HG03060 (cell line): ENCODE measurements around the gene POC1B.
"Not testable (repeated sequence)": the region's sequence is repeated elsewhere in the genome, so short reads cannot be mapped to it uniquely, and the experiment has no call there.

Experiments used
- ATAC-seq: cut with Tn5 transposase; IDR thresholded peaks from one replicate; pipeline ENCODE4 v1.9.1; 2021; ENCODE audit warnings: low read depth, moderate number of reproducible peaks; ENCODE audit not compliant: unreplicated experiment

POC1B gene

GRCh38 chr12:89468648-89469326, 57.1 kb downstream of the POC1B start:
- ATAC-seq: peak; percentile 62

DNA sequence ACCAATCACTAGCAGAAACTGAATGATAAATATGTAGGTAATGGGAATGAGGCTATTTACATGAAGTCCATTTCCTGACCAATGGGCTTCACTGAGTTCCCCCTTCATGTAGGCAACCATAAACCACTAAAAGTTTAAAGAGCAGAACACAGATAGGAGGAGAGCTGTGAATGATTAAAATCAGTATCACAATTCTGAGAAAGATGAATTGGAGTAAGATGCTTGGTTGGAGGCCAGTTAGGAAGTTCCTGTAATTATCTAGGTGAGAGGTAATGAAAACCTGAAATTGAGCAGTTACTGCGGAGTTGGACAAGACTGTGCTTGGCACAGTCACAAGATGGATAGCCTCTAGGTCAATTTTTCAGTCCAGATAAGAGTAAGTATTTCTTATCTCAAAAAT, 57.8 kb downstream of the POC1B start:
- ATAC-seq: no peak

DNA sequence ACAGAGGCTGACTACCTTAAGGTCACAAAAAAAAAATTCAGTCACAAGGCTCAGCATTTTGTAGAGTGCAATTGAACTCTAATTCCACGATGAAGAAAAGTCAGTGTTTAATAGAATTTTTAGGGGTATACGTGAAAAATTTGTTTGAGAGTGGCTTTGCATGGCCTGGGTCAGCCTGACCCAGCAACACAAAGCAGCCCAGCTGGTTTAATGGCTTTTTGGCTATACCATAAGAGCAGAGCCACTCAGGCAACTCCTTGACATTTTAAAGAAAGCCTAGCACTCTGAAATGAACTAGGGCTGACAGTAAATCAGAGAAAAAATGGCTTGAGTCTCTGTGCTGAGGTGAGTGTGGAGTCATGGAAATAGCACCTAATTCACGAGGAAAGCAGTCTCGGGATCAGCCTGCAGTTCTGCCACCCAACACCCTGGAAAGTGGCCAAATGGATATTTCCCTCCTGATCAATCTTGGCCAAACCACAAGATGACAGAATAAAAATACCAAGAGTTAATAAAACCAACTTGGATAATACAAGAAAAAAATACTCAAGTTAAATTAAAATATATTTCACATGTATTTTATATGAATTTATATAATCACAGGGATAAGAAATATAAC, 60.8 kb downstream of the POC1B start:
- no peak for ATAC-seq

GRCh38 chr12:89461649-89462612, 63.9 kb downstream of the POC1B start:
- peak; percentile 72 for ATAC-seq

- ATAC-seq: no peak
These were observed 64.7 kb downstream of the POC1B start for GRCh38 chr12:89461190-89461589.

- not testable (repeated sequence) for ATAC-seq
These were observed 66.6 kb downstream of the POC1B start for GRCh38 chr12:89459279-89459678.

- no peak for ATAC-seq
These were observed 69.3 kb downstream of the POC1B start for GRCh38 chr12:89456565-89456964.

DNA sequence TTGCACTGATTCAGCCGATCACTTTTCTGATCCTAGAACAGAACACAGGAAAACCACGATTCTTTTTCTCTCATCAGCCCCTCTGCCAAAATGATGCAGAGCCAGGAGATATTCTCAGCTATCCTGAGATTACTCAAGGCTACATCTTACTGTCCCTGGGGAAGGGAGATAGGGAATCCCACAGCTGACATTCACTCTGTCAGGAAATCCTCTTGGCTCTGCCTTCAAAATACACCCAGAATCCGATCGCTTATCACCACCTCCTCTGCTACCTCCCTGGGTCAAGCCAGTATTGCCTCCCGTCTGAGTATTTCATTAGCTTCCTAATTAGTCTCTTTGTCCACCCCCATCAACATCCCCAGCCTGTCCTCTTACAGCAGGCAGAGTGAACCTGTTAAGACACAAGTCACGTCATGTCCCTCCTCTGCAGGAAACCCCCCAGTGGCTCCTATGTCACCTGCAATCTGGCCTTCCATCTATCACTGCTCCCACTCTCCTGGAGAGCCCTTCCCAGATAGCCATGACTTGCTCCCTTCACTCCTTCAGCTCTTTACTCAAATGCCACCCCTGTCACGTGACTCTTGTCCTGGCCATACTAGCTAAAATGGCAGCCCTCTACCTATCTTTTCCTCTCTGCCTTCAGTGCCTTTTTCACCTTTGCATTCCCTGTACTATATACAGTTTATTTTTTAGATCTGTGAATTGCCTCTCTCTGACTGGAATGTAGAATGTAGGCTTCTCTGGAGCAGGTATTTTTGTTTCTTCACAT, 71.6 kb downstream of the POC1B start:
- ATAC-seq: no peak

DNA sequence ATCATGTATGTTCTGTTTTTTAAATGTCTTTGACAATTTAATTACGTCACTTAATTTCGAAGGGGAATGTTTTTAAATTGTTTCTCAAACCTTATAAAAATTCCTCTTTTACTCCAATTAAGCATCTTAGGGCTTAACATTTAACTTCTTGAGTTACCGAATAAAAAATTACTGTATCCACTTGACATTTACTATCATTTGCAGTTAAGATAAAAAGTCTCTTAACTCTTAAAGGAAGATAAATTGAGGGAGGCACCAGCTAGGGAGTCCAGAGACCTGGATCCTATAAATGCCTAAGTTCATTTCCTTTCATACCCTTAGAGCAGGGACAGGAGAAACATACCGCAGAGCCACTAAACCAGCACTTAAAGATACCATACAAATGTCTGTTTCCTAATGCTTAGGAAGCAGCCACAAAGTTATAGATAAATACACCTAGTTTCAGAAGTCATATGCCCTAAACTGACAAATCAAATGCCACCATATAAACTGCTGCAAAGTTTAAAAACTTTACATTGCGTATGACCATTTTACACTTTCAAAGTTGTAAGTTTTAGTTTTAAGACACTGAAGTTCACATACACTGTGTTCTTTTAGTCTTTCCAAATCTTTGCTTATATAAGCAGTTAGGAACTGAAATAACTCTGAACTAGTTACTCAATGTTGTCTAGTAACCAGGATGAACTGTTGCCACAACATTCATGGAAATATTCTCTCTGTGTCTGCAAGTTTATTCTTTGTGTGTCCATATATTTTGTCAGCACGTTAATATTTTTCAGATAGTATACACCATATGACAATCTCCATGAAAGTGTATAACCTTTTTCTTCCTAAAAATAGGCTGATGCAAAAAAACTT, 72.5 kb downstream of the POC1B start:
- ATAC-seq: no peak

GRCh38 chr12:89451841-89452251, 74.0 kb downstream of the POC1B start:
- ATAC-seq: no peak

- ATAC-seq: no peak
These were observed 74.9 kb downstream of the POC1B start for GRCh38 chr12:89450907-89451306.

DNA sequence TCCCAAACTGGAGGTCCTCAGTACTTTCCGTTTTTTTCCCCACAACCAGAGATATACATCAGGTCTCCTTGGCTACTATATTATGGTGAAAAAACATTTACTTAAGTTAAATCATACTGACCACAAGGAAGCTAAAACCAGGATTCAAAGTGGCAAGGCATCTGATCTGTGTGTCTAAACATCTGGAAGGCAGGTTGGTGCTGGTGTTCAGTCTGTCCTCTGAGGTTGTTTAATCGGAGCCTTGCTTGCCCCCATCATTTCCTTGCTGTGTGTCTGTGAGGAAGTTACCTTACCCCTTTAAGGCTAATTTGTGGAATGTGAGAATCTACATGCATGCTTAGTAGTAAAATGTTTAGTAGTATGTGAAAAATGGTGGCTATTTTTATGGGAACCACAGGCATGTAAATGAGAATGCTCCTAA, 76.9 kb downstream of the POC1B start:
- ATAC-seq: no peak

DNA sequence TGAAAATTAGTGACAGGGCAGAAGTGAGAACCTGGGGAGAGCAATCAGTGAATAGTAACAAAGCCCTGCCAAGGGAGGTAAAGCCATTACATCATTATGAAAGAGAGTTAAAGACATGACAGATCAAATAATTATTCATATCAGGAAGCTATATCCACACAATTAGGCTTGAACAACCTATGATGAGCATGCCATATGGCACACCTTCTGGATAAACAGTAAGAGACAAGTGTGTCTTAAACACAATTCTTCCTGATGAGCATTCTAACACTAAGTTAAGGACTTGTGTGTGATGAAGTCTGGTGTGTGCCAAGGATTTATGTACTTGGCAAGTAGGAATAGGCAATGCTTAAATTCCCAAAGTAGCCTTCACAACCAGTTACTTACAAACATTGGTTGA, 77.3 kb downstream of the POC1B start:
- no peak for ATAC-seq

GRCh38 chr12:89439941-89440340, 85.9 kb downstream of the POC1B start:
- ATAC-seq: no peak

DNA sequence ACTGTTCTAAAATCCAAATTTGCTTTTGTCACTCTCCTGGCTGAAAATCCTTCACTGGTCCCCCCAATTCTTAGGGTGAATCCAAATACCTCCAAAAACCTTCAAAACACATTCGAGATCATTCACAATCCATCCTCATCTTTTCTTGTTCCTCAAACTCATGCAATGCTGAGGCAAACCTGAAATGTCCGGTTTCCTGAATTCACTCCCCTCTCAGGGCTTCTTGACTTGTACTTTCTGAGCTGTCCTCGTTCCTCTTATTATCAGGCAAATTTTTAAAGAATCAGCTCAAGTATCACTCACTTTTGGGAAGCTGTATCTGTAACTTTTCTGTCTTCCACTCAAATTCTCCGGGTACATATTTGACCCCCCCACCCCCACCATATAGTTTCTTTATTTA, 88.6 kb downstream of the POC1B start:
- no peak for ATAC-seq

GRCh38 chr12:89436062-89436461, 89.8 kb downstream of the POC1B start:
- no peak for ATAC-seq

DNA sequence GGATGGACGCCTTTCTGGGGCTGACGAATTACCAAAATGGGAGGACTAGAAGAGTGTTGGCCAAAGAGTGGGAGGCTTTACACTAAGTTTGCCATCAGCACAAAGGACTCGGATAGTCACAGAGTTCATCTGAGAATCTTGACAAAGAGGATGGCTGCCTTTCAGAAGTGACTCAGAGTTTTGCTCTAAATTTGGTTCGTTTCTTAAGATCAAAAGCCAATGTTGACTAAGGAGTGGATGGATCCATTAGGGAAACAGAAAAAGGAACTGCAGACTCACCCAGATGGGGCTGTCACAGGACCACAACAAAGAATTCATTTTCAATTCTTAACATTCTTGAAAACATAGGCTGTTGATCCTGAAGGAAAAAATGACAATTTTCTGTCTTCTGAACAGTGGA, 92.2 kb downstream of the POC1B start:
- ATAC-seq: no peak

DNA sequence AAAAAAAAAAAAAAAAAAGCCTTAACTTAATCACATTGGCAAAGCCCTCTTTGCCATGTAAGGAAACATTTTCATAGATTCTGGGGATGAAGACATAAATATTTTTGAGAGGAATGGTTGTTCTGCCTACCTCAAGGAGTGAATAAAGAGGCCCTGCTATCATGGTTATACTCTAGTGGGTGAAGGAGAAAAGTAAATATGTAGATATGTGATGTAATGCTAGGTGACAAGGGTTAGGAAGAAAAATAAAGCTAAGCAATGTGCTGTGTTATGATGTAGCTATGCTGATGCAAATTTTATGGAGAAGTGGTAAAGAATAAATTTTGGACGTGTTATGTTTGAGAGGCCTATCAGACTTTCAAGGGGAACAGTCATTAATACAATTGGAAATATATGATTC, 93.5 kb downstream of the POC1B start:
- no peak for ATAC-seq

- no peak for ATAC-seq
These were observed 96.3 kb downstream of the POC1B start for GRCh38 chr12:89429528-89429927.
